ENCODE data around the gene FASTKD1.
A peak's percentile ranks its signal among the peaks of the same experiment; 100 is the strongest.

GRCh38 chr2:169584005-169584877, 10.6 kb upstream of the FASTKD1 start, which contains the start of gene PPIG:
- peak; percentile 82 for TF ChIP-seq POLR2A (IDR thresholded peaks at IDR 0.05)
- TF ChIP-seq CTCF (IDR thresholded peaks at IDR 0.05), result no peak

All from ovary (tissue), 3 donors.